Measurements from ENCODE around the gene RHD.
"Not testable (repeated sequence)": the region's sequence is repeated elsewhere in the genome, so short reads cannot be mapped to it uniquely, and the experiment has no call there.

Gene RHD

GRCh38 chr1:25257196-25257595, 15.1 kb upstream of the RHD start:
- no peak for DNase-seq (ENCODE audit: low spot score)

DNA sequence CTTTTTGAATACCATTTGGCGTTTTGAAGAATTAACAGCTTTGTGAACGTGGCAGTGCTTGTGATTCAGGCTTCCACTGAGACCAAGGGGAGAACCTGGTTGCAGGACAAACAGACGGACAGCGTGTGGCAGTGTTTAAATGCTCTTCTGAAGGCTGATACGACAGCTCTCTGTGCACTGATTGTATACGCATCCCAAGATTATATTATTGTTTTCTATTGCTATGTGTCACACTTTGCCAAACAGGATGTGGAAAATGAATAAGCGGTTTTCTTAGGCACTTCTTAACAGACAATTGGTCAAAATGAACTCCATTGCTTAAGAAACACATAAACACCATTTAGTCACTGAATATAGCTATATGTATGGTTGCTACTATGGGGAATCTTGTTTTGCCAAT, 12.5 kb upstream of the RHD start:
- not testable (repeated sequence) for DNase-seq (ENCODE audit: low spot score)

DNA sequence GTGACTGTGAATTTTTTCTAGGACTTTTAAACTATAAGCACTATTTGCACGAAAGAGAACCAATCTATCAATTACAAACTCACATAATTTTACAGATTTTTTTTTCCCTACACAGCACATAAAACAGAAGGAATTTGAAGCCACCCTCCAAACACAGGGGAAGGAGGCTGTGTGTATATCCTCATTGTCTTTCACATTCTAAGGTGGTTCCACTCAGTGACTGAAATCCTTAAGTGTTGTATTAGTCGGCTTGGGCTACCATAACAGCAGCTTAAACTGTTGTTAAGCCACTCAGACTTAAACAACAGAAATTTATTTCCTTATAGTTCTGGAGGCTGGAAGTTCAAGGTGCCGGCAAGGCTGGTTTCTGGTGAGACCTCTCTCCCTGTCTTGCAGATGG, 12.0 kb upstream of the RHD start:
- not testable (repeated sequence) for DNase-seq (ENCODE audit: low spot score)

- DNase-seq (ENCODE audit: low spot score), result not testable (repeated sequence)
These were observed 5.6 kb upstream of the RHD start for GRCh38 chr1:25266554-25267287.

DNA sequence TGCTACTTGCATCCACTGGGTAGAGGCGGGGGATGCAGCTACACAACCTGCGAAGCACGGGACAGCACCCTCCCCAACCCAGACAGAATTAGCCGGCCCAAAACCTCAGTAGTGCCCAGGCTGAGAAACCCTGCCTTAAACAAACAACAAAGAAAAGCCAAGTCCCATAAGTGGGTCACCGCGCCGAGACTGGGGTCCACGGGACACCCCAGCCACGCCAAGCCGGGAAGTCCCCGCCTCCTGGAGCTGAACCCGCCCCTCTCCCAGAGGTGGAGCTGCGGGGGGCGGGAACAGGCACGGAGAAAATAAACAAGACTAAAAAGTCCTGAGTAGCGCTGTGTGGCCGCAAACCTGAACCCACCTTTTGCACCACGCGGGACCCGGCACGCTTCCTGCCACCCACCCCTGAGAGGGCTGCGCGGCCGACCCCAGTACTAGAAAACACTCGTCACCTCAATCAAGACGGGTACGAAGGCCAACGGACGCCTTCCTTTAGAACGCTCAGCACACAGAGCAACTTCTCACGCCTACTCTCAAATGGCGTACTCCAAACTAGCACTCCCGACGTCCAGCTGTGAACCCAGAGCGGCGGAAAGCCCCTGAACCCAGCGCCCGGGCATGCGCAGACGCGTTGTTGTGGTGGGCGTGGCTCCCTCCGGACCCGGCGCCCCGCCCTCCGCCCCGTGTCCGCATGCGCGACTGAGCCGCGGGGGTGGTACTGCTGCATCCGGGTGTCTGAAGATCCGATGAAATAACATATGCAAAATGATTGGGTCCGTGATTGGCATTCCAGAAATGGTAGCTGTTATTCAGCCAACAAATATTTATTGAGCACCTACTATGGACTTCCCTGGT, 4.8 kb upstream of the RHD start:
- peak; percentile 76 for DNase-seq (ENCODE audit: low spot score)

GRCh38 chr1:25268143-25268760, 4.1 kb upstream of the RHD start:
- DNase-seq (ENCODE audit: low spot score), result not testable (repeated sequence)

DNA sequence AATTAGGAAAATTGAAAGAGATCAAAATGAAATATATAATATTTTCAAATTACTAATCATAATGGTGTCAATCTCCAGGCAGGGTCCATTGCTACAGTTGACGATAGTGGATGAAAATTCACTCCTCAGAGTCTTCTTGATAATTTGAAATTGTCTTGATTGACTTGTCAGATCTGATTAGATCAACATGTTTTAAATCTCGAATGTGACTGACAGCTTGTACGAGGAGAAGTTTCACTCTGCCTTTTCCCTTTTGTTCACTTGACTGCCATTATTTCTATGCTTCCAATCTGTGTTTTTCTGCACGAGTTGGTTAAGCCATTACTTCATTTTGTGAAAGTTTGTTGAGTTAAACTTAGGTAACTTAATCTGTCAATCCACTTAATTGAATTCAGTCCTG, 3.3 kb downstream of the RHD start:
- not testable (repeated sequence) for DNase-seq (ENCODE audit: low spot score)

- not testable (repeated sequence) for DNase-seq (ENCODE audit: low spot score)
These were observed 5.0 kb downstream of the RHD start for GRCh38 chr1:25277295-25277694.

DNA sequence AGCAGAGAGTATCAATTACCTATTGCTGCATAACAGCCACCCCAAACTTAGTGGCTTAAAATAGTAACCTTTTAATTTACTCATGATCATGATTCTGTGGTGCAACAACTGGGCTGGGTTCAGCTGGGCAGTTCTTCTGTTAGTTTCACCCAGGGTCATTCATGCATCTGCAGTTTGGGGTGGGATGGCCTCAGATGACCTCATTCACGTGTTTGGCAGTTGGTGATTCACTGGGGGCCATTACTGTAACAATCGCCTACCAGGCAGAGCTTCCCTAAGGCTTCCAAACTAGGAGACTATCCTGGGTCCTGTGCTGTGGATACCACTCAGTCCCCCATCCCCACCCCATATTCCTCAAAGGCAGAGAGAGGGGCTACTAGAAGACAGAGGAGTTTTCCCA, 6.0 kb downstream of the RHD start:
- not testable (repeated sequence) for DNase-seq (ENCODE audit: low spot score)

GRCh38 chr1:25278790-25279189, 6.5 kb downstream of the RHD start:
- DNase-seq (ENCODE audit: low spot score), result not testable (repeated sequence)

DNA sequence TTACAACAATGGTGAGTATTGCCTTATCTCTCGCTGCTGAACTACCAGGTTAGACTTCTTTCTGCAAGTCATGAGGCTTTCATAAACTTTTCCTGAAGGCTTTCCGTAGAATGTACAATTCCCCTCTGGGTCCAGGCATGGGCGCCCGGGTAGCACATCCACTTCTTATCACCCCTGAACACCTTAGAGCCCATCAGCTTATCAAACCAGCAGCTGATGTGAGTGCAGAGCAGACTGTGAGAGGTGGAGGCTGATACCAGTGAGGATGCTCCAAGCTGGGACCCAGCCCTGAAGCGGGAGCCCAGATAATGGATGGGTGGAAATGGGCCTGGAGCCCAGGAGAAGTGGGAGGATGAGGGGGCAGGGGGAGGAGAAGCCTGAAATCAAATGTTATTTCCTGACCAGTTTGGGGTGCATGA, 7.4 kb downstream of the RHD start:
- DNase-seq (ENCODE audit: low spot score), result not testable (repeated sequence)

DNA sequence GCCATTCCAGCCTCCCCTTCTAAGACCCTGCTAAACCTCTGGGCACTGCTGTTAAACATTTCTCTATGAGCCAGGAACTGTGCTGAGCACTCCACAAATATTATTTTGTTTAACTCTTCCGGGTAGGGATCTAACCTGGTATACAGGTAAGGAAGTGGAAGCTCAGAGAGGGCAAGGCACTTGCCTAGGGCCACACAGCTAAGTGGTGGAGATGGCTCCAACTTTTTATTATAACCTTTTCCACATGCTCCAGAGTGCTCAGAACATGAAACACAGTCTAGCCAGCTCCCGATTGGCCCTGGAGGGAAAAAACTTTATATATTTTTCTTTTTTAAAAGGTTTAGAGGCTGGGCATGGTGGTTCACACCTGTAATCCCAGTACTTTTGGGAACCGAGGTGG, 13.6 kb downstream of the RHD start:
- DNase-seq (ENCODE audit: low spot score), result not testable (repeated sequence)

GRCh38 chr1:25287164-25287563, 14.9 kb downstream of the RHD start:
- not testable (repeated sequence) for DNase-seq (ENCODE audit: low spot score)

DNA sequence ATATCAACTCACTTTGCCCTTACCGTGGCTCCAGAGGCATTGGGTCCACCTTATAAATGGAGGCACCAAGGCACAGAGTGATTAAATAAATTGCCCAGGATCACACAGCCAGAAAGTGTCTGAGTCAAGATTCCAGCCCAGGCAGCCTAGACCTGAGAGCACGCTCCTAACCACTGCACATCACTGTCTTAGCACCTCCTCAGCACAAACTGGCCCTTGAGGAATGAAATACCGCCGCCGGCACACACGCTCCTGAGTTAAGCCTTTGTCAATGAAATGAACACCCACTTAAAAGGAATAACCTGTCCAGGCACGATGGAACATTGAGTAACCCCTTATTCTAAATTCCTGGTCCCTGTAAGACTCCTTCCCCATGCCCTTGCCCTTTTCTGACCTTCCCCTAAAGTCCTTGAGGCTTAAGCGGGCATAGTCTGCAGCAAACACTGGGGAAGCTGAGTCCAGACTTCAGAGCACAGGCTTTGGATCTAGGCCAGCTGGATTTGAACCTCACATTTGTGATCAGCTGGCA, 16.3 kb downstream of the RHD start:
- DNase-seq (ENCODE audit: low spot score), result not testable (repeated sequence)

DNA sequence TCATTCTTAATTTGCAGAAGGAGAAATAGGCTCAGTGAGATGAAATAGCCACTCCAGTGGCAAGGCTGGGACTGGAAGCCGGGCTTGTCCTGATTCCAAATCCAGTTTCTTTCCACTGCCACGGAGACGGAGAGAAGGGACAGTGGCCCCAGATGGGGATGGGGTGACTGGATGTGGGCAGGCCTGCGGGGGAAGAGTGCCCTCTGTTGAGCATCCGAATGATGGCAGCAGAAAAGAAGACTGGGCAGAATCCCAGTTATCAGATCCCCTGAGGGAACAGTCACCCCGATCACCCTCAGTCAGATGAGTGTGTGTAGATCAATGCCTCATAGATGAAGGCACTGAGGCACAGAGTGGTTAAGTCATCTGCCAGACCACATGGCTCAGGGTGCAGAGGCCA, 17.7 kb downstream of the RHD start:
- not testable (repeated sequence) for DNase-seq (ENCODE audit: low spot score)

DNA sequence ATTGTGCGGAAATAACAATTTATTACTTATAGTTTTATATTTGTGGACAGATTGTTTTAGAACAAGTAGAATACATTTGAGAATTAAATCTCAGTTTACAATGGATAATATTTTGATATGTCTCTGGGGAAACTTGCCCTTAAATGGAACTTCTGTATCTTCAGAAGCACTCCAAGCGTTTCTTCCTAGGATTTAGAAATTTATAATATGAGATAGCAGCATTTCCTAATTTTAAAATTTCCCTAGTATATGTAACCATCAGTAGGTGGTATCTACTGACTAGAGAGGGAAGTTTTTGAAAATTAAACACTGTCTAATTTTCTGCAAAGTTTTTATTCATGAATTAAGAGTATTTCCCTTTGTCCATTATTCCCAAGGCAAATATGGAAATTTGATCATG, 21.1 kb downstream of the RHD start:
- DNase-seq (ENCODE audit: low spot score), result not testable (repeated sequence)

GRCh38 chr1:25294889-25295826, 22.8 kb downstream of the RHD start:
- not testable (repeated sequence) for DNase-seq (ENCODE audit: low spot score)

DNA sequence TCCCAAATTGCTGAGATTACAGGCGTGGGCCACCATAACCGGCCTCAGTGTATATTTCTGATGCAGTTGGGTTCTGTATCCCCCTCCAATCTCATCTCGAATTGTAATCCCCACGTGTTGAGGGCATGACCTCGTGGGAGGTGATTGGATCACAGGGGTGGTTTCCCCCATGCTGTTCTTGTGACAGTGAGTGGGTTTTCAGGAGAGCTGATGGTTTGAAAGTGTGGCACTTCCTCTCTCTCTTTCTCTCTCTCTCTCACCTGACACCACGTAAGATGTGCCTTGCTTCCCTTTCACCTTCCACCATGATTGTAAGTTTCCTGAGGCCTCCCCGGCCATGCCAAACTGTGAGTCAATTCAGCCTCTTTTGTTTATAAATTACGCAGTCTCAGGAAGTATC, 24.2 kb downstream of the RHD start:
- not testable (repeated sequence) for DNase-seq (ENCODE audit: low spot score)

- DNase-seq (ENCODE audit: low spot score), result not testable (repeated sequence)
These were observed 28.4 kb downstream of the RHD start for GRCh38 chr1:25300729-25301128.

DNA sequence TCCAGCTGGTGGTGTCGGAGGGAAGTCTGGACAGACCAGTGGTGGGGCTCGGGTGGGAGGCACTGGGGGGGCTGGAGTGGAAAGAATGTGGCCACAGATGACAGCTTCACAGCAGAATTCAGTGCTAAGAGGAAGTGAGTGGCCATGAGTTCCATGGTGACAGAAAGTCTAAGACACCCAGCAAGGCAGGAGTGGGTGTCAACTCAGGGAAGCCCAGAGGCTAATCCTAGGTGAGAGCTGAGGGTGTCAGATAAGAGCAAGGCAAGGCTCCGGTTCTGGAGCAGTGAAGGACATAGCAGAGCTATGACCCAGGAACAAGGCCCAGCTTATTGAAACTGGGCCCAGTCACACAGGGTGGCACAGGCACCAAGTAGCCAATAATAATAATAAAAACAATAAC, 30.0 kb downstream of the RHD start:
- DNase-seq (ENCODE audit: low spot score), result not testable (repeated sequence)

DNA sequence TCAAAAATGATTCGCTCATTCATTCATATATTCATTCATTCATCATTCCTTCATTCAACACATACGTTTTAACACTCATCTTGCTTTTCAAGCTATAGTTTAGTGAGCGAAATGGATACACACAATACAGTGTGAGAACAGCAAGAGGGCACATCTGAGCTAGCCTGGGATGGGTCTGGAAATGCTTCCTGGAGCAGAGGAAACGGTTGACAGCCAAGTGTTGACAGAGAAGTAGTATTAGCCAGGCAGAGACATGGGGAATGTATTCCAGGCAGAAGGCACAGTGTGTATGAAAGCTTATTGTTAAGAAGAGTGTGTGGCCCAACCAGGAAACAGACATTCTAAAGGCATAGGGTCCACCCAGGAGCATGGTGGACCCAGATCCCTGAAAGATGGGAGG, 32.6 kb downstream of the RHD start:
- DNase-seq (ENCODE audit: low spot score), result not testable (repeated sequence)

All from kidney tubule cell (primary cell).